Measurements from ENCODE around the gene MLLT10.

- TF ChIP-seq POLR2AphosphoS5 (IDR thresholded peaks at IDR 0.05; ENCODE audit: low read length) (no peak), EP300 (IDR thresholded peaks at IDR 0.05; ENCODE audit: borderline replicate concordance in 1 of 2, control insufficient read depth in 1 of 2, low read depth in 2 of 2, low read length in 2 of 2) (no peak)
Measured at GRCh38 chr10:21661935-21662334, 127.9 kb downstream of the MLLT10 start.

Data from GM12878 (cell line).